HG02943 (cell line): ENCODE measurements around the gene PANK4.

Experiments used
- ATAC-seq: cut with Tn5 transposase; IDR thresholded peaks from one replicate; pipeline ENCODE4 v1.9.1; 2021; ENCODE audit warnings: mild to moderate bottlenecking, low read depth, moderate library complexity; ENCODE audit not compliant: unreplicated experiment

The PANK4 gene

DNA sequence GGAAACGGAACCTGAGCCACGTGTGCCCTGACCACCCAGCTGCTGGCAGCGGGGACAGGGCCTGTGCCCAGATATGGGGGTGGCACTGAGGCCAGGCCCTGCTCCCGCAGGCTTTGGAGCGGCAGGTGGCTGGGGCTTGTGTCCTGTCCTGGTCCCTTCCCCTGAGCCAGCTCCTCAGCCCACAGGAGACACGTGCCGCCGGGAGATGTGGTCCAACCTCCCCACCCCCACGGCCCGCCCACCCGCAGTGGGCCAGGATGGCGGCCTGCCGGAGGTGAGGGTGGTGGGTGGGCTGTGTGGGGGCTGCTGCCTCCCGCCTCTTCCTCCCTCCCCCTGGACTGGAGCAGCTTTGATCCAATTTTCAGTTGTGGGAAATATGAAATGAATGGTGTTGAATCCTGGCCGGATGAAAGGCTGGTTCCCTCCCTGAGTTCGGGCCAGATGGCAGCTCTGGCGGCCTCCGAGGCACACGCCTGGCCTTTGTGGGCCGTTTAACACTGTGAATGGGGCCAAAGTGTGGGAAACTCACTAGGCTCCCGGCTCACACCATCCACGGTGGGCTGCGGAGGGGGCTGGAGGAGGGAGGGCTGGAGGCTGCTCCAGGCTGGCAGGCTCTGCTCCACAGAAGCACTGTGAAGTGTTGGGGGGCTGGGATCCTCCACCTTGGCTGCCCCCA lies 6.2 kb upstream of the PANK4 start:
- no peak for ATAC-seq

DNA sequence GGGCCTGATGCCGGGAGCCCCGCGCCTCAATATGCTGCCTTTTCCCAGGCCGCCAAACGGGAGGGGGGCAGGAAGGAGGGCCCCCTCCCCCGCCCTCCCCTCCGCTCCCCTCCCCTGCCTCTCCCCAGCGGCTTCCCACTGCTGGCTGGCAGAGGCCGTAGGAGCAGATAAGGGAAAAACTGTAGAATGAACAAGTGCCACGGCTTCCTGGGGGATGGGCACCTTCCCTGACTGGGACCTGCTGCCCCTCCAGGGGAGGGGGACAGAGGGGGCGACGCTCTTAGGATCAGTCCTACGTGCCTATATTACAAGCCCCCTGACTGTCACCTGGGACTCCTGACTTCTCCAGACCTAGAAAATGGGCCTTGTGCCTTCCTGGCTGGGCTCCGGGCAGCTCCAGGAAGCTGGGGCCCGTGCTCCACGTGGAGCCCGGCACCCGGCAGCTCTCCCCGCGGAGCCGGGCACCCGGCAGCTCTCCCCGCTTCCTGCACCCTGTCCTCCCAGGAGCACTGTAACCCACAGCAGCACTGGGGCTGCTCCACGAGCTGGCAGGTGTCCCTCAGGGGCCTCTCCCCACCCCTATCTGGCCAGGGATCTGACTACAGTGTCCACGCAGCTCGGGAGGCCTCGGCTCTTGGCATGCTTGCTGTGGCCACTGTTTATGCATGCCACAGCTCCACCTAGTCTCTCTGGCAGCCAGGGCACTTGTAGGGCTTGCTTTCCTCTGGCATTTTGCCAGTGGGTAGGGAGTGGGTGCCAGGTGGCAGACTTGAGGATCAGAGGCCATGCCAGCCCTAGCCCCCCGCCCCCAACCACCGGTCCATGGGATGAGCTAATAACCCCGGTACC lies 4.3 kb upstream of the PANK4 start:
- ATAC-seq, result no peak

GRCh38 chr1:2529784-2530512 lies 3.6 kb upstream of the PANK4 start, which contains the start of gene HES5:
Gene HES5, minus strand, starts transcription at chr1:2530263. Its CDS starts 99 bp downstream, at chr1:2530164.
- no peak for ATAC-seq

DNA sequence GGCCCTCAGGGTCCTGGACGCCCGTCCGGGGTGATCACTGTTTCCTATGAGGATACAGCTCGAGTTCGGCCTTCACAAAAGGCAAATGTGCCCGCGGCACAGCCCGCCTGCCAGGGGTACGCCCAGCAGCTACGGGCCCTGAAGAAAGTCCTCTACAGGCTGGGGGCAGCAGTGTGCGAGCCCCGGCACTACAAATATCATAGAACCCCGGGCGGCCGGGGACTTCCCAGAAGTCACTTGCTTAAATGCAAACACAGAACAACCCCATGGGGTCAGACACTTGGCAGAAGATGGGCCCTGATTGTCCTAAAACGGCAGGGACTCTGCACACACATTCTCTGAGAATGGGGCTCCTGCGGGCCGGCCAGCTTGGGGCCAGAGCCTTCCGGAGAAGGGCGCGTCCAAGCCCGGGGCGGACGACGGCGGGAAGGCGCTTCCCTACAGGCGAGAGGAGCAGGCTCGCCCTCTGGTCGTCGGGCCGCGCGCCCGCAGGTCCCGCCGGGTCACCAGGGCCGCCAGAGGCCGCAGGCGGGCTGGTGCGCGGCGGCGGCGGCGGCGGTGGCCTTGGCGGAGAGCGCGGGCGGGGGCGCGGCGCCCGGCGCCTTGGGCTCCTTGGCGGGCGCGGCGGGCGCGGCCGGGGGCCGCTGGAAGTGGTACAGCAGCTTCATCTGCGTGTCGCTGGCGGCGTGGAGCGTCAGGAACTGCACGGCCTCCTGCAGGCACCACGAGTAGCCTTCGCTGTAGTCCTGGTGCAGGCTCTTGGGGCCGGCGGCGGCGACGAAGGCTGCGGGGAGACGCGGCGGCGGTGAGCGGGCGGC lies 2.8 kb upstream of the PANK4 start:
- ATAC-seq, result no peak

- no peak for ATAC-seq
These were observed 2.2 kb upstream of the PANK4 start for GRCh38 chr1:2528611-2528965.

DNA sequence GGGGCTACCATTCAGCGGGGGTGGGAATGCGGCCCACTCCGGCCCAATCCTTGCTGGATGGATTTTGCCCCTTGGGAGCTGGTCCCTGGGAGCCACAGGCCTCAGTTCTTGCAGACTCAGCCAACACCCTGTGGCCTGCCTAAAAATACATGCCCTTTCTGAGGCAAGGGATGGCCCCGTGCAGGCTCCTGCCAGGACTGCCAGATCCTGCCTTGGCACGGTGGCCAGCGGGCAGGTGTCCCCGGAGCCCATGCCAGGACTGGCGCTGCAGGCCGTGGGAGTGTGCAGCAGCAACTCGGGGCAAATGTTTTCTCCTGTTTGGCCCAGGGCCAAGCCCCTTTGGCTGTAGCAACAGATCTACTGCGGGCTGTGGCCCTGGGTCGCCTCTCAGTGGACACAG lies 1.6 kb upstream of the PANK4 start:
- no peak for ATAC-seq

- ATAC-seq, result no peak
These were observed 1.1 kb upstream of the PANK4 start for GRCh38 chr1:2527556-2527860.

DNA sequence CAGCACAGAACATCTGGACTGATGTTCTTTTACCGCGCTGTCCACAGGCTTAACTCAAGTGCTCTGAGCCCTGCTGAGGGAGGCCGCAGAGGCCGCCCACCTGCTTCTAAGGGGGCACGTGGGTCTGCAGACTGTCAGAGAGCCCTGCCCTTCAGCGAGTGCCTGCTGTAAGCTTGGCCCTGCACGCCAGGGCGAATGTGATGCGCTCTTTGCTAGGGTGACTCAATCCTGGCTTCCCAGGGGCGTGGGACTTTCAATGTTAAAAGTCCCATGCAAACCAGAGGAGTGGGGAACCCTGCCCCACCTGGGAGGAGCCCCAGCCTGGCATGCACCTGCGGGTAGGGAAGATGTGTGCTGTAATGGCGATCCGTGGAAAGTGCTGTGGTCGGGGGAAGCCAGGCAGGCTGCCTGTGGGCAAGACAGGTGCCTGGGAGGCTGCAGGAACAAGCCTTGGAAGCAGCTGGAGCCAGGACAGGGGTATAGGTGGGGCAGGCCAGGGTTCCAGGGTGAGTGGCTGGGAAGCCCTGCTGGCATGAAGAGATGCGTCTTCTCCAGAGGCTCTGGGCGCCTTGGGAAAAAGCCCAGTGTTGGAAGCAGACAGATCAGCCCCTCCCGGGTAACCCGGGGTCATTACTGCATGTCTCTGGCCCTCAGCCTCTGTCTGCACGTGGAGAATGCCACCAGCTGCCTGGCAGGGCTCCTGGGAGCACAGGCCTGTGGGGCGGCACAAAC lies 594 bp upstream of the PANK4 start:
- peak; percentile 11 for ATAC-seq

DNA sequence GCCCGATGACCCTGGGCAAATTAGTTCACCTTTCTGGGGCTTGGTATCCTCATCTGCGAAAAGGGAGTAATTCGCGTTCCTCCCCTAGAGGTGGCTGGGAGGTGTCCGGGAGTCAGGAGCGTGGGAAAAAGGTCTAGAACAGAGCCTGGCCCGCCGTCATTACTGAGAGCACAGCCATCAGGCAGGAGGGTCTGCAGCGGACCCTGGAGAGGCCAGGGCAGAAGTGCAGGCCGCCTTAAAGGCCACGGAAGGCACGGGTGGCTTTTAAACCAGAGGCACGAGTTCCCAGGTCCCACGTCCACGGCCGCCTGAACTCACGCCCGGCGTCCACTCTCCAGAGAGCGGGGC lies 850 bp downstream of the PANK4 start:
- no peak for ATAC-seq

DNA sequence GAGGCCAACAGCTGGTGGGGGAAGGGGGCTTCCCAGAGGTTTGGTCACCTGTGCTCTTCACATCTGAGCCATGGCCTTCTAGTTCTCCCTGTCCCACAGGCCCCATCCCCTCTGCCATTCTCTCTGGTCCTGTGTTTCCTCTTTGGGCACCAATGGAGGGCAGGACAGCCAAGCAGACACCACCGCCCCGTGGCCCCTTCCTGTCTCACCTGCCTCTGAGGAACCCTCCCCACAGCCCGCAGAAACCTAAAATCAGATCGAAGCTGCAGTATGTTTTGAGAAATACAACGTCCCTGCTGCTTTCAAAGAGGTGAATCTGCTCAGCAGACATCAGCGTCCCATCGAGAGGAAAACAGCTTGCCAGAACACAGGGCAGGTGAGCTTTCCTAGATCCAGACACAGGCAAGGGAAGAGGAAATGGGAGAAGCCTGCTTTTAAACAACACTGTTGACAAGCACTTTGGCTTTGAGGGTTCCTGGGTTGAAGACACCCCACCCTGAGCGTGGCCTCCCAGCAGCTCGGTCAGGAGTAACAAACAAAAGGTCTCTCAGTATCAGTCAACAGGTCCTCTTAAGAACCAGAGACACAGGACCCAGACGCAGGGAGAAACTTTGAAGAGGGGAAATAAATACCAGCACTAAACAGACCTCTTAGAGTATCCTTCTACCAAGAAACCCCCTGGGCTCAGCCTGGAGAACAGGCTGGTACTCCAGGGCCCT lies 2.3 kb downstream of the PANK4 start:
- no peak for ATAC-seq

- ATAC-seq, result no peak
These were observed 3.1 kb downstream of the PANK4 start for GRCh38 chr1:2523191-2523890.

DNA sequence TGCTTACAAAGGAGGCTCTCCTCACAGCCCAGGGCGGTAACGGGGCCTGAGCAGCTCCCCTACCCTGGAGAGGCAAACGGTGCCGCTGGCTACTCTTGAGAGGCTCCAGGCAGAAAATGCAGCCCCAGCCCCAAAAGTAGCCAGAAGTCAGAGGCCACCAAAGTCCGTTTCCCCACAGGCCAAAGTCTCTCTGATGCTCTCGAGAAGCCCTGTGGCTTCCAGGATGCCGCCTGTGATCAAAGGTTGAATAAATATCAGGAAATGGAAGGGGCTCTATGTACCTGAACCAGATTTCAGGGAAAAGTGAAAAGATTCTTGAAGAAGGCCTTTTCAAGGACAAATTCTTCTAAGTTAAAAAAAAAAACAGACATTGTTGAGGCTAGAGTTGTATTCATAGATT lies 4.2 kb downstream of the PANK4 start:
- no peak for ATAC-seq

DNA sequence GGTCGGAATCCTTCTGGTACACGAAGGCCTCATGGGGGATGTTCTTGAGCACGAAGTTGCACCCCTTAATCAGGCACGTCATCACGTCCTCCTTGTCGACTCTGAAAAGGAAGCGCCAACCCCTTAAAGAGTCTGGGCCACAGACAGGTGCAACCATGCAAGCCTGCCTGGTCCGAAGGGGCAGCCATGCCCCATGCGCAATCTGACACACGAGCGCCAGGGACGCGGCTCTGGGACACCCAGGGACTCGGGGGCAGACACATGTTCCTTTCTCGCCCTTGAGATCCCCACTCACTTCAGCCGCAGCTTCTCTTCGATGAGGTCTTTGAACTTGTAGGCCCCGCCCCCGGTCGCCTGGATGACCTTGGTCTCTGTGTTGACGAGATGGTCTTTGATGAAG lies 5.6 kb downstream of the PANK4 start:
- ATAC-seq, result no peak

GRCh38 chr1:2520206-2520605 lies 6.2 kb downstream of the PANK4 start:
- ATAC-seq, result no peak

DNA sequence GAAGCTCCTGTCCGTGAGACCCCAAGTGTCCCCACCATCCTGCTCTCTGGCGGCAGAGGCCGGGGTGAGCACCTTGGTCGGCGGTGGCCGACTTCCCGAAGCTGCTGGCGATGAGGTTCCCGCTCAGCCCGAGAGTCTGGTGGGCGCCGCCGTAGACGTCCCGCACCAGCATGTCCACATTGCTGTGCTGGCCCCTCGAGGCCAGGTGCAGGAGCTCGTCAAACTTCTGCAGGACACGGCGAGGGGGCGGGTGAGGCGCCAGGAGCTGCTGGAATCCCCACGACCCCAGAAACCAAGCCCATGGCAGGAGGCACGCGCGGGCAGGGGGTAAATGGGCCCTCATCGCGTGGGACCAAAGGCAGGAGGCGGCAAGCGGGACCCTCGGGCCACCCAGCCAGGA lies 6.7 kb downstream of the PANK4 start:
- no peak for ATAC-seq

GRCh38 chr1:2519029-2519685 lies 7.2 kb downstream of the PANK4 start:
- no peak for ATAC-seq

DNA sequence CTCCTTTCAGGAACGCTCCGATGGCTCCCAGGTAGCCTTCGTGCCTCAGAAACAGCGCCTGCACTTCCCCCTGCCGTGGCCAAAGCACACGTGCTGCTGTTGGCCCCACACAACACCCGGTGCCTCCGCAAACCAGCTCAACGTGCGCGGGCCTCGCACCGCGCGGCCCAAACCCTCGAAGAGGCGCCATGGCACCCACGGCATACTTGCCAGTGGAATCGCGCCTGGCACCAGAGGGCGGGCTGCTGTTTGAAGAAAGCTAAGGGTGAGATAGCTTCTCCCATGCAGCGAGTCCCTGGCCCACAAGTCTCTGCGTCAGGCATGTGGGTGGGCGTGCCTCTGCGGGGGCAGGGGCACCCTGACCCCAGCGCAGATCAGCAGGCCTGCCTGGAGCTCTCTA lies 7.9 kb downstream of the PANK4 start:
- no peak for ATAC-seq

- ATAC-seq, result no peak
These were observed 8.4 kb downstream of the PANK4 start for GRCh38 chr1:2517966-2518365.
